GM12878 (cell line): ENCODE results near the gene ZNF532. TPM values are rescaled to one million over a fixed set of nuclear protein-coding genes. Genes with fewer than 3 reads are reported as not detected.

Experiments used
- BCL11A ChIP-seq: IDR thresholded peaks from 2 replicates; pipeline ENCODE4 v1.6.1; 2011; ENCODE audit warnings: low read depth, low read length
- BMI1 ChIP-seq: fragments of 450-650 bp; IDR thresholded peaks from 2 replicates; pipeline ENCODE4 v1.6.1; 2016; ENCODE audit warnings: mild to moderate bottlenecking, moderate library complexity, borderline replicate concordance
- CBFB ChIP-seq: IDR thresholded peaks from 2 replicates; pipeline ENCODE4 v1.6.1; 2016; ENCODE audit warnings: antibody characterized with exemption, low read depth
- CBX3 ChIP-seq: fragments of 200-600 bp; sonication (generic); IDR thresholded peaks from 2 replicates; pipeline ENCODE4 v1.6.1; 2016; ENCODE audit warnings: low read depth, borderline replicate concordance
- FOS ChIP-seq: IDR thresholded peaks from 3 replicates; pipeline ENCODE4 v1.6.1; 2011; ENCODE audit warnings: borderline replicate concordance; ENCODE audit not compliant: insufficient read length; ENCODE audit errors: extremely low read depth
- HCFC1 ChIP-seq: fragments of 150-350 bp; IDR thresholded peaks from 2 replicates; pipeline ENCODE4 v1.6.1; 2014; ENCODE audit warnings: low read length
- HSF1 ChIP-seq: fragments of 150-350 bp; IDR thresholded peaks from 2 replicates; pipeline ENCODE4 v1.6.1; 2014; ENCODE audit warnings: mild to moderate bottlenecking, low read depth, low read length
- RCOR1 ChIP-seq: conservative IDR thresholded peaks from 2 replicates; pipeline ENCODE4 v1.6.1; 2012; ENCODE audit warnings: low read depth, low read length, improper control_type of control experiment
- TARDBP ChIP-seq: IDR thresholded peaks from 2 replicates; pipeline ENCODE4 v1.6.1; 2016; ENCODE audit warnings: borderline replicate concordance
- ZNF274 ChIP-seq: IDR thresholded peaks from one replicate; pipeline ENCODE4 v1.8.0; 2011; ENCODE audit not compliant: insufficient read length, insufficient read depth
- ZNF384 ChIP-seq: IDR thresholded peaks from 2 replicates; pipeline ENCODE4 v1.6.1; 2012; ENCODE audit warnings: low read depth, mild to moderate bottlenecking, low read length, improper control_type of control experiment, borderline replicate concordance
- ZNF622 ChIP-seq: fragments of 450-650 bp; IDR thresholded peaks from 2 replicates; pipeline ENCODE4 v1.6.1; 2017; ENCODE audit warnings: mild to moderate bottlenecking, inconsistent platforms
- polyA plus RNA-seq, 11 experiments: library from polyadenylated mRNA; depleted of rRNA in 4 of 11; unstranded in 6 of 11; stranded (reverse) in 5 of 11; fragments of >200 nt; fragmentation: Nextera tagmentation in 4 of 11; fragmentation: Illumina TruSeq in 1 of 11; extraction: Ambion mirVana in 4 of 11; extraction: Trizol in 1 of 11; gene quantifications; 1 replicate in 1 of 11; 2 replicates in 10 of 11; pipeline versions ENCODE4 v1.2.1 to v1.2.3, GENCODE V29; 2011 to 2016; ENCODE audit warnings: inconsistent platforms in 2 of 11, missing spikeins in 2 of 11, low read depth in 1 of 11
- total RNA-seq, 4 experiments: library from RNA; depleted of rRNA in 3 of 4; stranded (reverse); fragments of >200 nt in 3 of 4; fragmentation: Illumina TruSeq in 1 of 4; extraction: Trizol in 1 of 4; gene quantifications; 2 replicates each; pipeline versions ENCODE4 v1.2.1 to v1.2.3, GENCODE V29; 2013 to 2021

The ZNF532 gene
- total and polyA plus RNA-seq, 10 of the 15 experiments (the other 5 are each of a cell fraction or from before 2014, with no cell fraction given), result 0.44 to 3.4 (median 1.4) TPM

- TF ChIP-seq TARDBP (no peak), RCOR1 (no peak), FOS (no peak), HSF1 (no peak), CBFB (no peak), ZNF274 (no peak), BCL11A (0 out of 2 replicates have a peak, but pooled peaks have one; percentile 9), ZNF622 (no peak), CBX3 (no peak), HCFC1 (no peak), BMI1 (no peak), ZNF384 (no peak)
These were observed 106.5 kb downstream of the ZNF532 start (continued) for GRCh38 chr18:58970943-58971790.
